ENCODE results near the gene CACNA1A. TPM values are rescaled to one million over a fixed set of nuclear protein-coding genes. Genes with fewer than 3 reads are reported as not detected.
A peak's percentile ranks its signal among the peaks of the same experiment; 100 is the strongest.

CACNA1A gene
- polyA plus RNA-seq, 2 of the 4 experiments (the other 2 are of a cell fraction) = 0.27 to 0.71 TPM

DNA sequence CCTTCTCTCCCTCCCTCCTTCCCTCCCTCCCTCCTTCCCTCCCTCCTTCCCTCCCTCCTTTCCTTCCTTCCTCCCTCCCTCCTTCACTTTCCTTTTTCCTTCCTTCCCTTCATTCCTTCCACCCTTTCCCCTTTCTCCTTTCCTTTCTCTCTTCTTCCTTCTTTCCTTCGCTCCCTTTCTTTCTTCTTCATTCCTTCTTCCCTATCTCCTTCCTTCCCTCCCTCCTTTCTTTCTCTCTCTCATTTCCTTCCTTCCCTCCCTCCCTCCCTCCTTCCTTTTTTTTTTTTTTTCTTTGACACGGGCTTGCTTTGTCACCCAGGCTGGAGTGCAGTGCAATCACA, 250.6 kb downstream of the CACNA1A start:
- TF ChIP-seq NFE2L2 (conservative IDR thresholded peaks at IDR 0.05; ENCODE audit: low read length) = no peak
- TF ChIP-seq KDM5A (IDR thresholded peaks at IDR 0.05) = no peak
- no peak for TF ChIP-seq SREBF2 (IDR thresholded peaks at IDR 0.05)
- TF ChIP-seq MAFK (IDR thresholded peaks at IDR 0.05; ENCODE audit: partially characterized antibody) = no peak
- no peak for TF ChIP-seq ZC3H11A (IDR thresholded peaks at IDR 0.05)
- TF ChIP-seq BCL3 (IDR thresholded peaks at IDR 0.05) = no peak
- TF ChIP-seq POLR2AphosphoS2 (conservative IDR thresholded peaks at IDR 0.05; ENCODE audit: low read length) = no peak
- TF ChIP-seq HEYL (CRISPR knock-in tag; IDR thresholded peaks at IDR 0.05) = no peak
- TF ChIP-seq, protein P1, sequence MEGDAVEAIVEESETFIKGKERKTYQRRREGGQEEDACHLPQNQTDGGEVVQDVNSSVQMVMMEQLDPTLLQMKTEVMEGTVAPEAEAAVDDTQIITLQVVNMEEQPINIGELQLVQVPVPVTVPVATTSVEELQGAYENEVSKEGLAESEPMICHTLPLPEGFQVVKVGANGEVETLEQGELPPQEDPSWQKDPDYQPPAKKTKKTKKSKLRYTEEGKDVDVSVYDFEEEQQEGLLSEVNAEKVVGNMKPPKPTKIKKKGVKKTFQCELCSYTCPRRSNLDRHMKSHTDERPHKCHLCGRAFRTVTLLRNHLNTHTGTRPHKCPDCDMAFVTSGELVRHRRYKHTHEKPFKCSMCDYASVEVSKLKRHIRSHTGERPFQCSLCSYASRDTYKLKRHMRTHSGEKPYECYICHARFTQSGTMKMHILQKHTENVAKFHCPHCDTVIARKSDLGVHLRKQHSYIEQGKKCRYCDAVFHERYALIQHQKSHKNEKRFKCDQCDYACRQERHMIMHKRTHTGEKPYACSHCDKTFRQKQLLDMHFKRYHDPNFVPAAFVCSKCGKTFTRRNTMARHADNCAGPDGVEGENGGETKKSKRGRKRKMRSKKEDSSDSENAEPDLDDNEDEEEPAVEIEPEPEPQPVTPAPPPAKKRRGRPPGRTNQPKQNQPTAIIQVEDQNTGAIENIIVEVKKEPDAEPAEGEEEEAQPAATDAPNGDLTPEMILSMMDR (IDR thresholded peaks at IDR 0.05) = no peak
- Histone ChIP-seq H3K4me2 (no peak overlapping the region), H3K9me3 (peaks cover 5% of the 10 kb centered on the region; the same call in 2 of the 3 replicates), H3K4me3 (no peak overlapping the region), H3K4me1 (peaks cover under 1% of the 10 kb centered on the region; the same call in 1 of the 3 replicates), H3K27ac (no peak overlapping the region)
- DNase-seq (ENCODE audit: low read depth in 1 of 2, low spot score in 1 of 2) (no peak), FAIRE-seq (no peak), ATAC-seq (no peak)
- ChIA-PET CTCF (interaction anchor here (1.3 to 1.5 kb wide), 2 partner anchors 23 to 161 kb away, joined by 3 read pairs; no protein-coding TSS in a partner anchor), POLR2A (no interaction called here)
- WGBS (ENCODE audit: missing lambda C conversion rate) = 68% methylated on average over 2 of the region's 2 CpGs

- FAIRE-seq (no peak), DNase-seq (ENCODE audit: low read depth in 1 of 2, low spot score in 1 of 2) (no peak), ATAC-seq (peak; percentile 37 to 50; a peak in 3 of 6 replicates)
- 52% methylated on average over 20 of the region's 21 CpGs for WGBS (ENCODE audit: missing lambda C conversion rate)
- ChIA-PET CTCF (interaction anchor here (0.6 to 1.5 kb wide), 6 partner anchors 23 to 178 kb away, joined by 3 to 5 read pairs (median 3); no protein-coding TSS in a partner anchor), POLR2A (no interaction called here)
- Histone ChIP-seq H3K4me2 (no peak overlapping the region), H3K4me3 (no peak overlapping the region), H3K9me3 (peaks cover 5% of the 10 kb centered on the region; the same call in 2 of the 3 replicates), H3K27ac (no peak overlapping the region), H3K4me1 (no peaks in the 10 kb centered on the region)
- TF ChIP-seq HOXA7 (CRISPR knock-in tag; IDR thresholded peaks at IDR 0.05) = no peak
- TF ChIP-seq, protein P2, sequence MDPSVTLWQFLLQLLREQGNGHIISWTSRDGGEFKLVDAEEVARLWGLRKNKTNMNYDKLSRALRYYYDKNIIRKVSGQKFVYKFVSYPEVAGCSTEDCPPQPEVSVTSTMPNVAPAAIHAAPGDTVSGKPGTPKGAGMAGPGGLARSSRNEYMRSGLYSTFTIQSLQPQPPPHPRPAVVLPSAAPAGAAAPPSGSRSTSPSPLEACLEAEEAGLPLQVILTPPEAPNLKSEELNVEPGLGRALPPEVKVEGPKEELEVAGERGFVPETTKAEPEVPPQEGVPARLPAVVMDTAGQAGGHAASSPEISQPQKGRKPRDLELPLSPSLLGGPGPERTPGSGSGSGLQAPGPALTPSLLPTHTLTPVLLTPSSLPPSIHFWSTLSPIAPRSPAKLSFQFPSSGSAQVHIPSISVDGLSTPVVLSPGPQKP (IDR thresholded peaks at IDR 0.05; ENCODE audit: low read depth, low read length) = no peak
- TF ChIP-seq HOXB13 (CRISPR knock-in tag; IDR thresholded peaks at IDR 0.05; ENCODE audit: low read depth) = no peak
- TF ChIP-seq, protein P3, sequence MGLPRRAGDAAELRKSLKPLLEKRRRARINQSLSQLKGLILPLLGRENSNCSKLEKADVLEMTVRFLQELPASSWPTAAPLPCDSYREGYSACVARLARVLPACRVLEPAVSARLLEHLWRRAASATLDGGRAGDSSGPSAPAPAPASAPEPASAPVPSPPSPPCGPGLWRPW (IDR thresholded peaks at IDR 0.05) = no peak
- no peak for TF ChIP-seq MYC (IDR thresholded peaks at IDR 0.05; ENCODE audit: borderline replicate concordance, low read length)
- TF ChIP-seq JUNB (IDR thresholded peaks at IDR 0.05) = no peak
- TF ChIP-seq PHF8 (IDR thresholded peaks at IDR 0.05; ENCODE audit: borderline replicate concordance, low read depth) = no peak
- TF ChIP-seq CEBPB (IDR thresholded peaks at IDR 0.05) = no peak
- TF ChIP-seq BHLHE40 (IDR thresholded peaks at IDR 0.05; ENCODE audit: low read depth, low read length) = no peak
- TF ChIP-seq TFCP2L1 (CRISPR knock-in tag; IDR thresholded peaks at IDR 0.05) = no peak
- TF ChIP-seq NR3C1 (IDR thresholded peaks at IDR 0.05) = no peak
- TF ChIP-seq PBX3 (IDR thresholded peaks at IDR 0.05) = no peak
- TF ChIP-seq NPAS2 (CRISPR knock-in tag; IDR thresholded peaks at IDR 0.05; ENCODE audit: borderline replicate concordance) = no peak
Measured at GRCh38 chr19:13255041-13255718, 251.1 kb downstream of the CACNA1A start.
